ENCODE results near the gene DTX2. TPM values are rescaled to one million over a fixed set of nuclear protein-coding genes. Genes with fewer than 3 reads are reported as not detected.
A peak's percentile ranks its signal among the peaks of the same experiment; 100 is the strongest.
"Not testable (repeated sequence)": the region's sequence is repeated elsewhere in the genome, so short reads cannot be mapped to it uniquely, and the experiment has no call there.

The DTX2 gene
- total RNA-seq, 2 donors from 2014 or later: 23.6 to 26.3 TPM

- ATAC-seq (no peak), DNase-seq (no peak)
- no peaks in the 10 kb centered on the region for H3K9me3 ChIP-seq (ENCODE audit: control insufficient read depth, low read length, poor library complexity, severe bottlenecking)
- Mint-ChIP-seq H3K4me3 (no peak overlapping the region), H3K36me3 (ENCODE audit: low read depth) (no peaks in the 10 kb centered on the region), H3K27ac (no peak overlapping the region), H3K4me1 (no peaks in the 10 kb centered on the region), H3K27me3 (no peaks in the 10 kb centered on the region)
These were observed 31.3 kb upstream of the DTX2 start for GRCh38 chr7:76430211-76430610.

GRCh38 chr7:76430836-76431235, 30.7 kb upstream of the DTX2 start:
- ATAC-seq (no peak), DNase-seq (no peak)
- no peaks in the 10 kb centered on the region for H3K4me1 Mint-ChIP-seq
- H3K4me3 Mint-ChIP-seq: no peak overlapping the region
- no peaks in the 10 kb centered on the region for H3K27me3 Mint-ChIP-seq
- no peaks in the 10 kb centered on the region for H3K36me3 Mint-ChIP-seq (ENCODE audit: low read depth)
- no peak overlapping the region for H3K27ac Mint-ChIP-seq
- H3K9me3 ChIP-seq (ENCODE audit: control insufficient read depth, low read length, poor library complexity, severe bottlenecking): no peaks in the 10 kb centered on the region

GRCh38 chr7:76437873-76438272, 23.6 kb upstream of the DTX2 start:
- not testable (repeated sequence) for H3K4me3 Mint-ChIP-seq; H3K27ac Mint-ChIP-seq; H3K36me3 Mint-ChIP-seq (ENCODE audit: low read depth); H3K9me3 ChIP-seq (ENCODE audit: control insufficient read depth, low read length, poor library complexity, severe bottlenecking); H3K27me3 Mint-ChIP-seq; H3K4me1 Mint-ChIP-seq
- peak; percentile 76 for ATAC-seq
- peak in 1 of 3 donors; percentile 32 for DNase-seq

GRCh38 chr7:76439120-76439888, 22.2 kb upstream of the DTX2 start:
- not testable (repeated sequence) for H3K4me3 Mint-ChIP-seq; H3K4me1 Mint-ChIP-seq; H3K27ac Mint-ChIP-seq; H3K36me3 Mint-ChIP-seq (ENCODE audit: low read depth); DNase-seq; H3K9me3 ChIP-seq (ENCODE audit: control insufficient read depth, low read length, poor library complexity, severe bottlenecking); H3K27me3 Mint-ChIP-seq; ATAC-seq

GRCh38 chr7:76440404-76440803, 21.1 kb upstream of the DTX2 start:
- not testable (repeated sequence) for H3K4me3 Mint-ChIP-seq; H3K36me3 Mint-ChIP-seq (ENCODE audit: low read depth); DNase-seq; H3K9me3 ChIP-seq (ENCODE audit: control insufficient read depth, low read length, poor library complexity, severe bottlenecking); H3K27me3 Mint-ChIP-seq; ATAC-seq; H3K27ac Mint-ChIP-seq; H3K4me1 Mint-ChIP-seq

GRCh38 chr7:76441792-76442191, 19.7 kb upstream of the DTX2 start:
- DNase-seq; H3K27me3 Mint-ChIP-seq; H3K36me3 Mint-ChIP-seq (ENCODE audit: low read depth); H3K4me3 Mint-ChIP-seq; H3K27ac Mint-ChIP-seq; H3K9me3 ChIP-seq (ENCODE audit: control insufficient read depth, low read length, poor library complexity, severe bottlenecking); H3K4me1 Mint-ChIP-seq: not testable (repeated sequence)
- peak; percentile 68 for ATAC-seq

GRCh38 chr7:76442664-76443446, 18.7 kb upstream of the DTX2 start:
- not testable (repeated sequence) for H3K27ac Mint-ChIP-seq, H3K4me3 Mint-ChIP-seq, ATAC-seq

GRCh38 chr7:76443846-76444245, 17.7 kb upstream of the DTX2 start:
- not testable (repeated sequence) for H3K4me1 Mint-ChIP-seq; H3K9me3 ChIP-seq (ENCODE audit: control insufficient read depth, low read length, poor library complexity, severe bottlenecking); H3K36me3 Mint-ChIP-seq (ENCODE audit: low read depth); DNase-seq; H3K4me3 Mint-ChIP-seq; H3K27me3 Mint-ChIP-seq
- peak; percentile 82 for ATAC-seq
- H3K27ac Mint-ChIP-seq: peak overlapping the region; percentile 24

More at GRCh38 chr7:76442664-76443446, 18.7 kb upstream of the DTX2 start:
- not testable (repeated sequence) for H3K27me3 Mint-ChIP-seq; H3K36me3 Mint-ChIP-seq (ENCODE audit: low read depth); H3K4me1 Mint-ChIP-seq; DNase-seq; H3K9me3 ChIP-seq (ENCODE audit: control insufficient read depth, low read length, poor library complexity, severe bottlenecking)

GRCh38 chr7:76445577-76446008, 15.9 kb upstream of the DTX2 start:
- not testable (repeated sequence) for H3K36me3 Mint-ChIP-seq (ENCODE audit: low read depth); H3K9me3 ChIP-seq (ENCODE audit: control insufficient read depth, low read length, poor library complexity, severe bottlenecking); H3K27ac Mint-ChIP-seq; DNase-seq; H3K4me1 Mint-ChIP-seq; H3K4me3 Mint-ChIP-seq; H3K27me3 Mint-ChIP-seq
- ATAC-seq: peak; percentile 74

- H3K36me3 Mint-ChIP-seq (ENCODE audit: low read depth); ATAC-seq; DNase-seq; H3K4me3 Mint-ChIP-seq; H3K27ac Mint-ChIP-seq; H3K27me3 Mint-ChIP-seq; H3K4me1 Mint-ChIP-seq; H3K9me3 ChIP-seq (ENCODE audit: control insufficient read depth, low read length, poor library complexity, severe bottlenecking): not testable (repeated sequence)
These were observed 4.5 kb upstream of the DTX2 start for GRCh38 chr7:76457017-76457416.

- not testable (repeated sequence) for H3K27me3 Mint-ChIP-seq; H3K4me3 Mint-ChIP-seq; ATAC-seq; H3K9me3 ChIP-seq (ENCODE audit: control insufficient read depth, low read length, poor library complexity, severe bottlenecking); H3K4me1 Mint-ChIP-seq; H3K27ac Mint-ChIP-seq; DNase-seq; H3K36me3 Mint-ChIP-seq (ENCODE audit: low read depth)
These were observed 3.0 kb upstream of the DTX2 start for GRCh38 chr7:76458504-76458903.

GRCh38 chr7:76460767-76461166, 742 bp upstream of the DTX2 start:
- H3K4me1 Mint-ChIP-seq; H3K4me3 Mint-ChIP-seq; H3K36me3 Mint-ChIP-seq (ENCODE audit: low read depth); DNase-seq; H3K9me3 ChIP-seq (ENCODE audit: control insufficient read depth, low read length, poor library complexity, severe bottlenecking); H3K27me3 Mint-ChIP-seq; ATAC-seq; H3K27ac Mint-ChIP-seq: not testable (repeated sequence)

GRCh38 chr7:76462271-76462882, 868 bp downstream of the DTX2 start:
- not testable (repeated sequence) for H3K4me3 Mint-ChIP-seq; H3K4me1 Mint-ChIP-seq; H3K27ac Mint-ChIP-seq; DNase-seq; H3K36me3 Mint-ChIP-seq (ENCODE audit: low read depth); H3K27me3 Mint-ChIP-seq; H3K9me3 ChIP-seq (ENCODE audit: control insufficient read depth, low read length, poor library complexity, severe bottlenecking); ATAC-seq

Data from T-helper 17 cell (primary cell).